Osteoblast (primary cell): ENCODE measurements around the gene PHIP. TPM values are rescaled to one million over a fixed set of nuclear protein-coding genes. Genes with fewer than 3 reads are reported as not detected.
A peak's percentile ranks its signal among the peaks of the same experiment; 100 is the strongest.

Experiments
- DNase-seq: peaks from one replicate; pipeline ENCODE4 v3.0.0; 2011; ENCODE audit warnings: low spot score, mixed read lengths; ENCODE audit not compliant: insufficient read length; ENCODE audit errors: missing footprints
- H2AFZ ChIP-seq: 2 replicates; pipeline ENCODE4 v1.6.0; 2011; ENCODE audit warnings: mild to moderate bottlenecking, low read length
- H3K27ac ChIP-seq: 2 replicates; pipeline ENCODE4 v1.5.1; 2011; ENCODE audit warnings: mild to moderate bottlenecking, low read depth, low read length, moderate library complexity
- H3K27me3 ChIP-seq: 2 replicates; pipeline ENCODE4 v1.6.0; 2012; ENCODE audit warnings: mild to moderate bottlenecking, control low read depth, inconsistent platforms, low read length, moderate library complexity; ENCODE audit not compliant: insufficient read depth
- H3K36me3 ChIP-seq: 2 replicates; pipeline ENCODE4 v1.5.1; 2011; ENCODE audit warnings: mild to moderate bottlenecking, low read length, control low read depth, moderate library complexity; ENCODE audit not compliant: insufficient read depth
- H3K4me1 ChIP-seq: 2 replicates; pipeline ENCODE4 v1.5.1; 2011; ENCODE audit warnings: mild to moderate bottlenecking, low read length, control low read depth, moderate library complexity; ENCODE audit not compliant: insufficient read depth
- H3K4me2 ChIP-seq: 2 replicates; pipeline ENCODE4 v1.6.0; 2011; ENCODE audit warnings: mild to moderate bottlenecking, low read length; ENCODE audit not compliant: insufficient read depth
- H3K4me3 ChIP-seq: fragments of 200-600 bp; sonication (generic); 3 replicates; pipeline ENCODE4 v1.5.1; 2012; ENCODE audit warnings: mild to moderate bottlenecking, low read length, inconsistent platforms; ENCODE audit not compliant: insufficient read depth
- H3K79me2 ChIP-seq: 2 replicates; pipeline ENCODE4 v1.6.0; 2012; ENCODE audit warnings: mild to moderate bottlenecking, low read length, control low read depth, inconsistent platforms; ENCODE audit not compliant: insufficient read depth
- H3K9me3 ChIP-seq: 2 replicates; pipeline ENCODE4 v1.5.1; 2011; ENCODE audit warnings: low read depth, low read length, control low read depth
- H4K20me1 ChIP-seq: 2 replicates; pipeline ENCODE4 v1.6.0; 2012; ENCODE audit warnings: mild to moderate bottlenecking, low read length, control low read depth; ENCODE audit not compliant: insufficient read depth
- total RNA-seq: library from RNA; depleted of rRNA; stranded (reverse); fragments of >200 nt; gene quantifications from 2 replicates; pipeline ENCODE4 v1.2.3, GENCODE V29; 2012
- TF ChIP-seq, protein P1 (sequence below): IDR thresholded peaks from 2 replicates; pipeline ENCODE4 v1.5.1; 2011; ENCODE audit warnings: mild to moderate bottlenecking, low read depth, low read length, moderate library complexity; ENCODE audit errors: extremely low read depth

The PHIP gene
- total RNA-seq, 1 donor = 23.9 TPM

DNA sequence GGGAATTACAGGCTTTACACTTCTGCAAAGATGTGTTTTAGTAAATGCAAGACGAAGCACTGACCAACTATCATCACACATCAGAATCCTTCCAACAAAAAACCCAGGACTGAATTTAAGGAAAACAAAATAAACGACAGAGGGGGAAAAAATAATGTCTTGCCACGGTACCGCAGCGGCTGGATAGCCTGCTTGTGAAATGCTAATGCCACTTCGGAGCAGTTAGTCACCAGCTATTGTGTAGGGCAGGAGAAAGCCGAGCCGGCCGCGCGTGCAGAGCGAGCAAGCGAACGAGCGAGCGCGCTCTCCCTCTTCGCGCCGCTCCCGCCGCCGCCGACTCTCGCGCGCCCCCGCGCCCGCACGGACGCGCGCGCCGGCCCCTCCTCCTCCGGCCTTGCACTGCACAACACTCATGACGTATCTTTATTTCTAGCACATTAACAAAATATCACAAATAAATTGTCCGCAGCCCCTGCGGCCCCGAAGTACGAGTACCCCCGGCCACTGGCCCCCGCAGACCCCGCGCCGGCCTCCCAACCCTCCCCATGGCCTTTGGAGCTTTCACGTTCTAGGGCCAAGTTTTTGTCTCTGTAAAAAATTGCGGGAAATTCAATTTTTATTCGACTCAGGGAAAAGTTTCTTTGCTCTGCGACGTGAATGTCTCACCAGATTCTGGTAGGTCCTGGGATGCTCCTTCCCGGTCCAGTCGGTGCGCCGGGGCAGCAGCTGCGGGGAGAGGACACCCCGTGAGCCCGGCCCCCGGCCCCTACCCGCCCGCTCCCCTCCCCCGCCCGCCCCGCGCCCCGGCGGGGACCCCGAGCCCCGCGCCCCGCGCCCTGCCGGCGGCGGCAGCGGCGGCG is 1.0 kb downstream of the PHIP start:
- H3K4me1 ChIP-seq = peaks cover 12% of the 10 kb centered on the region
- peak; percentile 99 for DNase-seq
- H3K4me2 ChIP-seq = peak overlapping the region; percentile 97
- peak overlapping the region; percentile 73 for H2AFZ ChIP-seq
- TF ChIP-seq, protein P1, sequence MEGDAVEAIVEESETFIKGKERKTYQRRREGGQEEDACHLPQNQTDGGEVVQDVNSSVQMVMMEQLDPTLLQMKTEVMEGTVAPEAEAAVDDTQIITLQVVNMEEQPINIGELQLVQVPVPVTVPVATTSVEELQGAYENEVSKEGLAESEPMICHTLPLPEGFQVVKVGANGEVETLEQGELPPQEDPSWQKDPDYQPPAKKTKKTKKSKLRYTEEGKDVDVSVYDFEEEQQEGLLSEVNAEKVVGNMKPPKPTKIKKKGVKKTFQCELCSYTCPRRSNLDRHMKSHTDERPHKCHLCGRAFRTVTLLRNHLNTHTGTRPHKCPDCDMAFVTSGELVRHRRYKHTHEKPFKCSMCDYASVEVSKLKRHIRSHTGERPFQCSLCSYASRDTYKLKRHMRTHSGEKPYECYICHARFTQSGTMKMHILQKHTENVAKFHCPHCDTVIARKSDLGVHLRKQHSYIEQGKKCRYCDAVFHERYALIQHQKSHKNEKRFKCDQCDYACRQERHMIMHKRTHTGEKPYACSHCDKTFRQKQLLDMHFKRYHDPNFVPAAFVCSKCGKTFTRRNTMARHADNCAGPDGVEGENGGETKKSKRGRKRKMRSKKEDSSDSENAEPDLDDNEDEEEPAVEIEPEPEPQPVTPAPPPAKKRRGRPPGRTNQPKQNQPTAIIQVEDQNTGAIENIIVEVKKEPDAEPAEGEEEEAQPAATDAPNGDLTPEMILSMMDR = no peak
- no peaks in the 10 kb centered on the region for H3K36me3 ChIP-seq
- peaks cover 45% of the 10 kb centered on the region for H3K79me2 ChIP-seq
- H3K4me3 ChIP-seq = peak overlapping the region; percentile 82
- H3K9me3 ChIP-seq = no peaks in the 10 kb centered on the region
- H3K27me3 ChIP-seq = no peaks in the 10 kb centered on the region
- H4K20me1 ChIP-seq = no peaks in the 10 kb centered on the region
- H3K27ac ChIP-seq = peak overlapping the region; percentile 93

DNA sequence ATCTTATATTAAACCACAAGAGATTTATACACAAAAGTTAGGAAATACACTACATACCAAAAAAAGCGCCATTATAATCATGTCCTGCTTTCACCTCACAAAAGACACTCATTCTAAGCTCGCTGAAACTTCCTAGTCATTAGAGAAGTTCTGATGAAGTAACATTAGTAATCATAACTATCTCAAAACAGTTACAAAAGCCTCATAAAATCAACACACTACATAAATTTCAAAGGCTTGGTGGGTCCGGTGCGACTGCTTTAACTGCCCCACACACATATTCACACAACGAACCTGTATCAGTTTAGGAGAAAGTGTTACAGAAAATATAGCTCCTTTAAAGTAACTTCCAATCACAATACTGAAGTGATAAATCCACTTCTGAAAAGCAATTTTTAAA is 1.9 kb downstream of the PHIP start:
- Histone ChIP-seq H3K36me3 (no peaks in the 10 kb centered on the region), H3K4me1 (peaks cover 12% of the 10 kb centered on the region), H3K27me3 (no peaks in the 10 kb centered on the region), H3K4me3 (peak overlapping the region; percentile 82), H3K4me2 (peak overlapping the region; percentile 97), H4K20me1 (no peaks in the 10 kb centered on the region), H2AFZ (peak overlapping the region; percentile 73), H3K27ac (peak overlapping the region; percentile 93), H3K79me2 (peaks cover 51% of the 10 kb centered on the region), H3K9me3 (no peaks in the 10 kb centered on the region)
- TF ChIP-seq, protein P1 = no peak
- DNase-seq = no peak

DNA sequence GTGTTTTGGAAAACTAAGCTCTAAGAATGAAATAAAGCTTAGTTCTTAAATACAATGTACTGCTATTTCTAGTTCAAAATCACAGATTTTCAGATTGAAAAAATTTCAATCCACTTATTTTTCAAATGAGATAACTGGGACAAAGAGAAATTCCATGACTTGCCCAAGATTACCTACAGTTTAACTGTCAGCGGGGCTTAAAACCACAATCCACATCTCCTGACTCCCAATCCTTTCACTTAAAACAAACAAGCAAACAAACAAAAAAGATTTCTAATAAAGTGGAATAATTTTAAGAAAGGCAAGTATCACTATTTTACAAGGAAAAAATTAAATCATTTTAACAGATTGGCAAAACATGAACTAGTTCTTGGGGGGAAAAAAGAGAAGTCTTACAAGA is 4.2 kb downstream of the PHIP start:
- H3K4me3 ChIP-seq = no peak overlapping the region
- H3K4me2 ChIP-seq = no peak overlapping the region
- H3K27me3 ChIP-seq = no peaks in the 10 kb centered on the region
- peaks cover 67% of the 10 kb centered on the region for H3K79me2 ChIP-seq
- H3K9me3 ChIP-seq = no peaks in the 10 kb centered on the region
- TF ChIP-seq, protein P1 = no peak
- no peak for DNase-seq
- H3K27ac ChIP-seq = peak overlapping the region; percentile 25
- no peaks in the 10 kb centered on the region for H4K20me1 ChIP-seq
- H2AFZ ChIP-seq = no peak overlapping the region
- no peaks in the 10 kb centered on the region for H3K36me3 ChIP-seq
- H3K4me1 ChIP-seq = peaks cover 21% of the 10 kb centered on the region

DNA sequence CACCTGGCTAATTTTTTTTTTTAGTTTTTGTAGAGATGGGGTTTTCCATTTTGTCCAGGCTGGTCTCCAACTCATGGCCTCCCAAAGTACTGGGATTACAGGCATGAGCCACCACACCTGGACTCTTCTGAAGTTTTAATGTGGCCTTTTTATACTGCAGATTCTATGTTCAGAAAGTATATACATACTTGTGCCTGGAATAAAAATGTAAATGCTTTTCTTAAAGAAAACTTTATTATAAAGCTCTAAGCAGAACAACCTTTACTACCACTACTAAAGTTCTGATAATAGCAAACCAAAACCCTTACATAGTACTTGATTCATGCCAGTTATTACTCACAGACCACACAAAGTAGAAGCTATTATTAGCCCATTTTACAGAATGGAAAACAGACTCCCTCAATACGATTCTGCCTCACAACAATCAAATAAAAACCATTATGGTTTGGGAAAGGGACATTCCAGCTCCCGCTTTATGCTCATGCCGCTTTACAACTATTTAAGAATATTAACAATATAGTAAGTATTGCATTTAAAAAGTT is 5.3 kb downstream of the PHIP start:
- H3K79me2 ChIP-seq = peaks cover 74% of the 10 kb centered on the region
- H3K27ac ChIP-seq = no peak overlapping the region
- peaks cover 24% of the 10 kb centered on the region for H3K4me1 ChIP-seq
- no peaks in the 10 kb centered on the region for H4K20me1 ChIP-seq
- TF ChIP-seq, protein P1 = no peak
- no peak overlapping the region for H2AFZ ChIP-seq
- H3K4me2 ChIP-seq = no peak overlapping the region
- no peak overlapping the region for H3K4me3 ChIP-seq
- DNase-seq = no peak
- H3K9me3 ChIP-seq = no peaks in the 10 kb centered on the region
- no peaks in the 10 kb centered on the region for H3K27me3 ChIP-seq
- no peaks in the 10 kb centered on the region for H3K36me3 ChIP-seq
